GM12892 (cell line): Measurements from ENCODE around the gene KIAA1671.

Experiments used
- POLR2A ChIP-seq: IDR thresholded peaks from 2 replicates; pipeline ENCODE4 v1.6.1; 2011; ENCODE audit warnings: low read depth, low read length, control low read depth
- POLR2AphosphoS5 ChIP-seq: IDR thresholded peaks from 2 replicates; pipeline ENCODE4 v1.6.1; 2011; ENCODE audit warnings: low read depth, low read length, control low read depth

- TF ChIP-seq POLR2A = no peak
- no peak for TF ChIP-seq POLR2AphosphoS5
These were observed 32.5 kb upstream of the KIAA1671 start for GRCh38 chr22:24920029-24920428.
